NCI-H446 treated with DMSO at 0.1 percent for 48 hours (cell line): Measurements from ENCODE around the gene SCCPDH.
"Not testable (repeated sequence)": the region's sequence is repeated elsewhere in the genome, so short reads cannot be mapped to it uniquely, and the experiment has no call there.

Experiments used
- DNase-seq: peaks from one replicate; lab custom pipeline; 2025; lab: John Stamatoyannopoulos, UW

The SCCPDH gene

DNA sequence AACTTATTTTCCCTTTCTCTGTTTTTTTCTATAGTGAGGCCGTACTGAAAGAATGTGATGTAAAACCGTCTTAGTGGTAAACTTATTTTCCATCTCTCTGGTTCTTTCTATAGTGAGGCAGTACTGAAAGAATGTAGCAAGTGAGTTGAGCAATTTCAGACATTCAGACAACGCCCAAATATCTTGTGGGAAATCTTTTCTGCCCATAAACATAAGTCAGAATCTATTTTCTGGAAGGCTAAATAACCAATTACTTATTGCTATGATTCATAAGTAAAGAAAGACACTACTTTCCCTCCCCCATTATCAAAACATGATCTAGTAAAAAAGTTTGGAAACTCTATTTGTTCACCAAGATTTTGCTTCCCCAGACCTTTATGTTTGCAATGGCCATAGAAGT is 18.8 kb upstream of the SCCPDH start:
- DNase-seq: no peak

DNA sequence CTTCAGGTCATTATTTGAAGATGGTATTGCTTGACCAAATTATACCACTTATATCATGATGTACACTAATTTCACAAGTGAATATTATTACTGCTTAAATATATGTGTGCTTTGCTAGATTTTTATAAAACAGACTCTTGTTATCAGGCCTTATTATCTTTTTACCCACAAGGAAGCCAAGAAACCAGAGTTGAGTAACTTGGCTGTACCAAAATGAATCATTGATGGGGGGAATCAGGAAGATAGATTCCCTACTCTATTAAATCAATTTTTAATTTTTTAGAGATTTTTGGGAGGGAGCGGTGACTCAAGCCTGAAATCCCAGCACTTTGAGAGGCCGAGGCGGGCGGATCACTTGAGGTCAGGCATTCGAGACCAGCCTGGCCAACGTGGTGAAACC is 16.0 kb upstream of the SCCPDH start:
- DNase-seq: no peak

DNA sequence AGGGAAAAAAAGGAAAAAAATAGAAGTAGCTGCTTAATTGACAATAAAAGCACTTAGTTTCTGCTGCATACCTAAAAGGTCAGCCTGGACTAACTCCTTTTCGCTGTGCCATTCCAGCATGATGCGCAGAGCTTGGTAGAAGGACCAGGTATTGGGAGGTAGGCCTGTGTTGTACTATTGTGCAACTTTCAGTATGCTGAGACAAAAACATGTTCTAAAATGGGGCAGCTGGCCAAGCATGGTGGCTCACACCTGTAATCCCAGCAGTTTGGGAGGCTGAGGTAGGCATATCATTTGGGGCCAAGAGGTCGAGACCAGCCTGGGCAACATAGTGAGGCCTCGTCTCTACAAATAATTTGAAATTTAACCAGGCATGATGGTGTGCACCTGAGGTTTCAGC is 15.0 kb upstream of the SCCPDH start:
- DNase-seq: no peak

DNA sequence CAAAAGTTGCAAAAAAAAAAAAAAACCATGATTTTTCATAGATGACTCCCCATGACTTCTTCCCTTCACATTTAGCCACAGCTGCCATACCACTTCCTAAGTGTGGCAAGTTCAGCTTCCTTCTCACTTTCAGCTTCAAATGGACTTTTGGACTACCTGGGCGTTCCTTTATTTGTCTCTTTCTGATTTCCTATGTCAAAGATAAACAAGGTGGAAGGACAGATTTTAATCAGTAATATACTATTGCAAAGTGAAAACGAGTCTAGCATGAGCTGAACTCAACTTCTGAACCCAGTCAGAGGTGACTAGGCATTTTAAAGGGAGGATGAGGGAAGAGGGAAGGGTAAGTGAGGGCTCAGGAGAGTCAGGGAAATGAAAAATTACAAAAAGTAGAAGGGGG is 14.4 kb upstream of the SCCPDH start:
- no peak for DNase-seq

DNA sequence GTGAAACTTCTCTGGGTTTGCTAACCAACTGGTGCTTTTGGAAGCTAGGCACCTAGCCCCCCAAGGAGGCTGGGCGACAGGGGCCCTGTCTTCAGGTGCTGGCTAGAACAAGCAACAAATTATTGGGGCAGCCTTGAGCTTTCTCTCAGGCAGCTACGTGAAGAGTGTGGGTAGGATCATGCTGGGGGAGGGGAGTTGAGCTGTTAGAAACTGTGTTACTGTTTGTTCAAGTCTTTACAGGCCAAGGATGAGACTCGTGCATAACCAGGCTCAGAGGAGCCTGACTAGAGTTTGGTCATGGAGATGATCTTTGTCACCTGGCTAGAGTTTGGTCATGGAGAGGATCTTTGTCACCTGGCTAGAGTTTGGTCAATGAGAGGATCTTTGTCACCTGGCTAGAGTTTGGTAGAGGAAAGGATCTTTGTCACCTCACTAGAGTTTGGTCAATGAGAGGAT is 12.6 kb upstream of the SCCPDH start:
- DNase-seq: no peak

DNA sequence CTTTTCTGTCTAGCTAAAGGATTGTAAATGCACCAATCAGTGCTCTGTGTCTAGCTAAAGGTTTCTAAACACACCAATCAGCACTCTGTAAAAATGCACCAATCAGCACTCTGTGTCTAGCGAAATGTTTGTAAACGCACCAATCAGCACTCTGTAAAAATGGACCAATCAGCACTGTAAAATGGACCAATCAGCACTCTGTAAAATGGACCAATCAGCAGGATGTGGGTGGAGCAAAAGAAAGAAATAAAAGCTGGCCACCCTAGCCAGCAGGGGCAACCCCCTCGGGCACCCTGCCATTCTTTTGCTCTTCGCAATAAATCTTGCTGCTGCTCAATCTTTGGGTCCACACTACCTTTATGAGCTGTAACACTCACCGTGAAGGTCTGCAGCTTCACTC is 11.8 kb upstream of the SCCPDH start:
- not testable (repeated sequence) for DNase-seq

DNA sequence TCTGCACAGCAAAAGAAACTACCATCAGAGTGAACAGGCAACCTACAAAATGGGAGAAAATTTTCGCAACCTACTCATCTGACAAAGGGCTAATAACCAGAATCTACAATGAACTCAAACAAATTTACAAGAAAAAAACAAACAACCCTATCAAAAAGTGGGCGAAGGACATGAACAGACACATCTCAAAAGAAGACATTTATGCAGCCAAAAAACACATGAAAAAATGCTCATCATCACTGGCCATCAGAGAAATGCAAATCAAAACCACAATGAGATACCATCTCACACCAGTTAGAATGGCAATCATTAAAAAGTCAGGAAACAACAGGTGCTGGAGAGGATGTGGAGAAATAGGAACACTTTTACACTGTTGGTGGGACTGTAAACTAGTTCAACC is 4.8 kb upstream of the SCCPDH start:
- not testable (repeated sequence) for DNase-seq

DNA sequence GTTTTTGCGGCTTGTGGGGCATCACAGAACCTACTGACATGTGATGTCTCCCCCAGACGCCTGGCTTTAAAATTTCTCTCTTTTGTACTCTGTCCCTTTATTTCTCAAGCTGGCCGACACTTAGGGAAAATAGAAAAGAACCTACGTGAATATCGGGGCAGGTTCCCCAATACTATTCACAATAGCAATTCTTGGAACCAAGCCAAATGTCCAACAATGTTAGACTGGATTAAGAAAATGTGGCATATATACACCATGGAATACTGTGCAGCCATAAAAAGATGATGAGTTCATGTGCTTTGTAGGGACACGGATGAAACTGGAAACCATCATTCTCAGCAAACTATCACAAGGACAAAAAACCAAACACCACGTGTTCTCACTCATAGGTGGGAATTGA is 3.4 kb upstream of the SCCPDH start:
- DNase-seq: not testable (repeated sequence)

DNA sequence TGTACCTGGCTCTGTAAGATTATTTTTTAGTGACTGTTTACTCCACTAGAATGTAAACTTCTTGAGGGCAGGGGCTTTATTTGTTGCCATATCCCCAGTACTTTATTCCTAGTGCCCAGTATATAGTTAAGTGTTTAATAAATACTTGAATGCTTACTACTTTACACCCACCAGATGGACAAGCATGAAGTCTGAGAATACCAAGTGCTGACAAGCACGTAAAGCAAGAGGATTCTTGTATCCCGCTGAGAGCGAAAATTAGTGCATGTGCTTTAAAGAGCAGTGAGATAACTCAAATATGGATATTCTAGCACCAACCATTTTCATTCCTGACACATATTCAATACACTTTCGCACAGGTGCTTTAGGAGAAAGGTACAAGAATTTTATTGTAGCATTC is 1.5 kb upstream of the SCCPDH start:
- no peak for DNase-seq

DNA sequence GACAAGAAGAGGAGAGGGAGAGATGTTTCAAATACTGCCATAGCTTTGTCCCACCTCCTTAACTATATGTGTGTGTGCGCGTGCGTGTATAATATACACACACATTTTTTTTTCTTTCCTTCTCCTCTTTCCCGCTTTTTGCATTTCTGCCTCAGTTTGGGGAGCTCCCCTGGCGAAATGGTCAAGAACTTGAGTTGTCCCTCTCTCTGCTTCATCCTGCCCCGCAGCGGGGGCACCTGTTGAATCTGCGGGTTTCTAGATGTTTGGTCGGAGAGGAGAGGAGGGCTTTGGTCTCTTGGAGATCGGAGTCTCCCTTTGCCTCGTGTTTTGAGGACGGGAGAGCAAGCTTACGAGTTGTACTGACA is 504 bp downstream of the SCCPDH start:
- no peak for DNase-seq

DNA sequence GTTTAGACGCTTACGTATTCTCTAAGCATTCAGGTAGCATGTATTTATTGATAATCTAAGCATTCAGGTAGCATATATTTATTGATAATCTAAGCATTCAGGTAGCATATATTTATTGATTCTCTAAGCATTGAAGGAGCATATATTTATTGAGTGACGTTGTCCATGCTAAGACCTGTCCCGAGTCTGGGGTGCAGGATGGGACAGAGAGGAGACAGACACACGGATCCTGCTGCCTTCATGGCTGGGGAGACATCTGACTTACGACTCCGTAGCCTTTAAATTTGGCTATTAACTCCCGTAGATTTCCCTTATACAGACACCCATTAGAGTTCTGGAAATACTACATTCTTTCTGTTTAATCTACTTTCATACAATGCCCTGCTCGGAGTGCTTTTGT is 982 bp downstream of the SCCPDH start:
- no peak for DNase-seq

DNA sequence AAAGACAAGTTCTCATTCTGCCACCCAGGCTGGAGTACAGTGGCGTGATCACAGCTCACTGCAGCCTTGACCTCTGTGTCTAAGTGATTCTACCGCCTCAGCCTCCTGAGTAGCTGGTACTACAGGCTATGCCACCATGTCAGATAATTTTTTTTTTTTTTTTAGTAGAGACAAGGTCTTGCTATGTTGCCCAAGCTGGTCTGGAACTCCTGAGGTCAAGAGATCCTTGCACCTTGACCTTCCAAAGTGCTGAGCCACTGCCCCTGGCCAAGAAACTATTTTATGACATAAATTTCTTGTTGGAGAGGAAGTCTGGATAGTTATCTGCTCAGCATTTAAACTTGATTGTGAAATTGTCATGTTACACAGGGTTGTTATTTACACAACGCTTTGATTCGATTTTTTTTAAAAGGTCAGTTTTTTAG is 2.1 kb downstream of the SCCPDH start:
- no peak for DNase-seq

DNA sequence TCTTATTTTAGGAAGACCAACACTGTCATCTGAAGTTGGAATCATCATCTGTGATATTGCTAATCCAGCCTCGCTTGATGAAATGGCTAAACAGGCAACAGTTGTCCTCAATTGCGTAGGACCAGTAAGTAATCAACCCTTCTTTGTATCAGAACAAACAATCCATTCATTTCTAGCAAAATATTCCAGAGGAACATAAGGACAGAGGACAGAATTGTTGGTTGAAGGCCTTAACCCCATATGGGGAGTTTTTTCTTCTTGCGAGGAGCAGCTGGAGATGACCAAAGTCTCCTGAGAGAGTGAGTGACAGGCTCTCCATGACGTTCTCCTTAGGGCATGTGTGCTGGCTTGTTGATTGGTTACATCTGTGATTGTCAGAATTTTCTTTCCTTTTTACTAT is 2.7 kb downstream of the SCCPDH start:
- DNase-seq: no peak

DNA sequence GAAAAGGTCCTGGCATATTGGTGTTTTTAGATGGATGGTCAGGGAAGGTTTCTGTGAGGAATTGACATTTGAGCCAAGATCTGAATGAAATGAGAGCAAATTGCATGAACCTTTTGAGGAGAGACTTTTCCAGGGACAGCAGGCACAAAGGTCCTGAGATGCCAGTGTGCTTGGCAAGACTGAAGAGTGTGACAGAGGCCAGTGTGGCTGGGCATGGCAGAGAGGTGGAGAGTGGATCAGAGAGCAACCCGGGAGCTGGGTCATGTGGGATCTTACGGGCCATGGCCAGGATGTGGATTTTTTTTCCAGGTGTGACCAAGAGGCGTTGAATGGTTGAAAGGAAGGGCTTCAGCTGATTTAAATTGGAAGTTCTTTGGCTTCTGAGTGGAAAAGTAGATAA is 3.4 kb downstream of the SCCPDH start:
- no peak for DNase-seq

DNA sequence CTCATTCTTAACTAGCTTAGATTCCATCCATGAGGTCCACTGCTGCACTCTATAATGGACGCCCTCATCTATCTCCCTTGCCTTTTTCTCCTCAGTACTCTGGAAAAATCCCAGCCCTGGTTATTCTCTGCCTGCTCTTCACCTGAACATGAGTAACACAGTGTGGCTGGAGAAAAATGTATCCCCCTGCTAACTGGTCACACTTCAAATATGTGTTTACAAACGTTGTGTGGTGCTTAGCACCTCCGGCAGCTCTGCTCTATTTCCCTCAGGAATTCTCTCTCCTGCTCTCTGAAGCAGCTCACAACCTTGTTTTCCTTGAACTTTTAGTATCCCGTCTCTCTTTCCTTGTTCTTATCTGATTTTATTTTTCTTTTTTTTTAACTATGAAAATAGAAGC is 4.1 kb downstream of the SCCPDH start:
- DNase-seq: no peak

DNA sequence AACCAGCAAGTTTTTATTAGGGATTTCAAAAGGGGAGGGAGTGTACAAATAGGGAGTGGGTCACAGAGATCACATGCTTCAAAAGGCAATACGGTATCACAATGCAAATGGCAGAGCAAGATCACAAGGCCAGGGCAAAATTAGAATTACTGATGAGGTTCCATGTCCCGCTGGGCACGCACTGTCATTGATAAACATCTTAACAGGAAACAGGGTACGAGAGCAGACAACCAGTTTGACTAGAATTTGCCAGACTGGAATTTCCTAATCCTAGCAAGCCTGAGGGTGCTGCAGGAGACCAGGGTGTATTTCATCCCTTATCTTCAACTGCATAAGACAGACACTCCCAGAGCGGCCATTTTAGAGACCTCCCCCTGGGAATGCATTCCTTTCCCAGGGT is 4.8 kb downstream of the SCCPDH start:
- DNase-seq: not testable (repeated sequence)

DNA sequence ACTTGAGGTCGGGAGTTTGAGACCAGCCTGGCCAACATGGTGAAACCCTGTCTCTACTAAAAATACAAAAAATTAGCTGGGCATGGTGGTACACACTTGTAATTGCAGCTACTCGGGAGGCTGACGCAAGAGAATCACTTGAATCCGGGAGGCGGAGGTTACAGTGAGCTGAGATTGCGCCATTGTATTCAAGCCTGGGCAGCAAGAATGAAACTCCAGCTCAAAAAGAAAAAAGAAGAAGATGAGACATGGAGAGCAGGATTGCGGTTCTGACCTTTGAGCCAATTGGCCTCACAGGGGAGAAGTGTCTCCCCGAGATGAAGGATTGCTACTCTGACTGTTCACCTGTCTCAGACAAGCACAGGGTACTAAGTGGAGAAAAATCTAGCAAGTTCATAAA is 6.6 kb downstream of the SCCPDH start:
- no peak for DNase-seq

DNA sequence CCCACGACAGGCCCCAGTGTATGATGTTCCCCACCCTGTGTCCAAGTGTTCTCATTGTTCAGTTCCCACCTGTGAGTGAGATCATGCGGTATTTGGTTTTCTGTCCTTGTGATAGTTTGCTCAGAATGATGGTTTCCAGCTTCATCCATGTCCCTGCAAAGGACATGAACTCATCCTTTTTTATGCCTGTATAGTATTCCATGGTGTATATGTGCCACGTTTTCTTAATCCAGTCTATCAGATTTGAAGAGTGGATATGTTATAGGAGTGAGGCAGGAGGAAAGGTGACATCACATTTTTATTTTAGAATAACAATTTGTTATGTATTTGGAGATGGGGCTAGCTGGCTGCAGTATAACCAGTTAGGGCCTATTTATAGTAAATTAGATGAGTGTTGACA is 7.7 kb downstream of the SCCPDH start:
- not testable (repeated sequence) for DNase-seq

DNA sequence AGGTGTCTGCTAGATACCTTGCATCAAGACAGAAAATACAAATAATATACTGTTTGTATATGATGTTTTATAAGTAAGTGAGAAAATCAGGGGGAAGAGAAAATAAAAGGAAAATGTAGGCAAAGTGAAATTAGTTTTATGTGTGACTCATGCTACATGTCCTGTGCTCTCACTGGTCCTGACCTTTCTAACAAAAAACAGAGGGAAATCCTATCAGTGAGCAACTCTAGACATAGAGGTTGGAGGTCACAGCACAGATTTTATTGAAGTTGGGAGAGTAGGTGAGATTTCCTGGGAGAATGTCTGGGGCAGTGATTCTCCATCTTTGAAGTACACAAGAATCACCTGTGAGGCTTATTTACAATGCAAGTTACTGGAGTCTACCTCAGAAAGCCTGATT is 9.5 kb downstream of the SCCPDH start:
- DNase-seq: no peak

DNA sequence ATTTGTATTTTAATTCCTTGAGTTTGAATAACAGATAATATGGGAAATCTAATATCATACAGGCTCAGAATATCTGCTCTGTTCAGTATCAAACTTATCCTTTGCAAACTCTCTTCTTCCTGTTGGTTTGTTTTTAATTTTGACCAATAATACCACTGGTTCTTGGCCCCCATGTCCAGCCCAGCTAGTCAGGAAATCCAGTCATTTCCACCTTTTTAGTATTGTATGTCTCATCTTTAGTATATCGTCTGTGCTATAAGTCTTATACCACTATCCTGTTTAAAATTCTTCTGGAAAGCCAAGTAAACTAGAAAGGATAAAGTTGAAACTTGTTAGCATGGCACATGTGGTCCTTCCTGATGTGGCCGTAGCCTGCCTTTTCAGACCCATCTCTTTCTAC is 10.7 kb downstream of the SCCPDH start:
- no peak for DNase-seq

DNA sequence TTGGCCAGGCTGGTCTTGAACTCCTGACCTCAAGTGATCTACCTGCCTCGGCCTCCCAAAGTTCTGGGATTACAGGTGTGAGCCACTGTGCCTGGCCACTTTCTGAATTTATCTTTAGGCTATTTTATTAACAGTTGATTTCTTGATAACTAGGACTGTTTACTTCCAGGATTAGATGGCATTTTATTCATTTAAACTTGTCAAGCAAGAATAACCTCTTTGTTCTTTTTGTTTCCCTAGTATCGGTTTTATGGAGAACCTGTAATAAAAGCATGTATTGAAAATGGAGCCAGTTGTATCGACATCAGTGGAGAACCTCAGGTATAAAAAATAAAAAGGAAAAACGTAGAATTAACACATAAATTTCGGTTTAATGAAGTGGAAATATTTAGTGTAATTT is 11.5 kb downstream of the SCCPDH start:
- no peak for DNase-seq

DNA sequence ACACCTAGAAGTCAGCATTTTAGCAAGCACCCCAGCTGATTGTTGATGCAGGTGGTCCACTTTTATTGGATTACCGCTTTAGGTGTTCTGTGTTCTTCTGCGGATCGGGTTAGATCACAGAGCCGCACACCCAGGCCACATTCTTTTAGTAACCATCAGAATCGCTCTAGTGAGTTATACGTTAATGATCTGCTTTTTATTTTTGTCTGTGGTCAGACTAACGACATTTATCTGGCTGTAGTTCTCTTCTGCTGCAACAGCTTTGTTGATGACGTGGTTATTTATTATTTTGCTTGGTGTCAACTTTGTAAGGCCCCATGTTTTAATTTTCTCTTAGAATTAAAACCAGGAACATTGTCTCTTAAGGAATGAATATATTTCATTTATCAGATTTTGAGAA is 18.2 kb downstream of the SCCPDH start:
- DNase-seq: no peak

DNA sequence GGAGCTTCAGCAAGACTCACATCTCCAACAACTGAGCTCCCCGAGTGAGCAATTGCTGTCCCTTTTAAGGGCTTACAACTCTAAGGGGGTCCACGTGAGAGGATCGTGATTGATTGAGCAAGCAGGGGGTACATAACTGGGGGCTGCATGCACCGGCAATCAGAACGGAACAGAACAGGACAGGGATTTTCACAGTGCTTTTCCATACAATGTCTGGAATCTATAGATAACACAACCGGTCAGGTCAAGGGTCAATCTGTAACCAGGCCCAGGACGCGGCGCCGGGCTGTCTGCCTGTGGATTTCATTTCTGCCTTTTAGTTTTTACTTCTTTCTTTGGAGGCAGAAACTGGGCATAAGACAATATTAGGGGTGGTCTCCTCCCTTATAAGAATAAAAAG is 21.9 kb downstream of the SCCPDH start:
- not testable (repeated sequence) for DNase-seq

DNA sequence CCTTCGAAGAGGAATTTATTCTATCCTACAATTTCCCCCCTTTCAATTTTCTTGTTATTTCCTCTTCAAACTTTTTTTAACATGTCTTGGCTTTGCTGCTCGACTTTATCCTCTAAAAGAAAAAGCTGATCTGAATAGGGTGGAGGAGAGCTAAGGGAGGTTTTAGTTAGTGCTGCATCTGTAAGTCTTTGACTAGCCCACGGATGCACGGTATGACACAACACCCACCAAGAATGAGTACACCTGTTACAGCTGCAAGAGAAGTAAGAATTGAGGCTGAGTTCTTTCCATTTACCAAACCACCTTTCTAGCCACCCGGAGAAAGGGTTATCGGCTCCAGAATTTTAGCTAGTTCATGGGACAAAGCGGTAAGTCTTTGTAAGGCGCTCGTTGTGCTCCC is 23.8 kb downstream of the SCCPDH start:
- DNase-seq: no peak

DNA sequence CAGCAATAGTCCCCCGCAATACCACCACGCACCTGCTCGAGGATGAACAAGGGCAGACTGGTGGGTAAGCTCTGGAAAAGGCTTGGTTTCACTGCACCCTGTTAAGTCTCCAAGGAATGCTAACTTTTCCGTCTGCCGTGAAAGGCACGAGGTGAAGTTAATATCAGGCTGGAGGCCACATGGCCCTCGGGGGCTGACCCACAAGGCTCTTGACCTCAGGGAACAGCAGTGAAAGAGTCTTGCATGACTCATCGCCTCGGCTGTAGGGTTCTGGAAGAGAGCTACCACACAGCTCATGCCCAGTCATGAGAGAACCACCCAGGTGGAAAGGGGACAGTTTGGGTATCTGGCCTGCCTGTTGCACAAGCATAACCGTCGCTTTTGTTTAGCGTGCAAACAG is 24.7 kb downstream of the SCCPDH start:
- DNase-seq: no peak
